Muscle of back (tissue), 11 donors: Measurements from ENCODE around the gene FBXL5. TPM values are rescaled to one million over a fixed set of nuclear protein-coding genes. Genes with fewer than 3 reads are reported as not detected.

Experiments used
- DNase-seq, 3 donors: peaks; one replicate each; pipeline versions ENCODE4 v3.0.0 to v3.0.0-alpha.2; 2013
- polyA plus RNA-seq, 10 donors: library from polyadenylated mRNA; unstranded; fragments of 120-200 nt; gene quantifications; one replicate each; pipeline ENCODE4 v1.2.1, GENCODE V29; 2013; ENCODE audit not compliant: insufficient read length in 10 of 10

The FBXL5 gene
- polyA plus RNA-seq, 10 donors: 62.5 to 91.4 (median 73.1) TPM

DNA sequence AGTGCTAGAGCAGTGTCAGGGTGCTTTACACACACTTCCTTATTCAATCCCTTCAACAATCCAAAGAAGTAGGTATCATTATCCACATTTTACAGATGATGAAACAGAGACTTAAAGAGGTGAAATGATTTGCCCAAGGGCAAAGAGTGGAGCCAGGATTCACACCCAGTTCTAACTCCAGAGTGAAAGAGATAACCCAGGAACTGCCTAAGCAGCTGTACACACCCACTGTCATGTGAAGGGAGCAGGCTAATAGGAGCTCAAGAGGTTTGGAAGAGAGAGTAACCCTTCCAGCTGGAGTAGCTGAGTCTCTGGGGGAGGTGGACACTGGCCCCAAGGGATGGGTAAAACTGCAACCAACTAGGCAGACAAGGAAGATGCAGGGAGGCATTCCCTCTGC lies 92.5 kb downstream of the FBXL5 start:
- no peak for DNase-seq

DNA sequence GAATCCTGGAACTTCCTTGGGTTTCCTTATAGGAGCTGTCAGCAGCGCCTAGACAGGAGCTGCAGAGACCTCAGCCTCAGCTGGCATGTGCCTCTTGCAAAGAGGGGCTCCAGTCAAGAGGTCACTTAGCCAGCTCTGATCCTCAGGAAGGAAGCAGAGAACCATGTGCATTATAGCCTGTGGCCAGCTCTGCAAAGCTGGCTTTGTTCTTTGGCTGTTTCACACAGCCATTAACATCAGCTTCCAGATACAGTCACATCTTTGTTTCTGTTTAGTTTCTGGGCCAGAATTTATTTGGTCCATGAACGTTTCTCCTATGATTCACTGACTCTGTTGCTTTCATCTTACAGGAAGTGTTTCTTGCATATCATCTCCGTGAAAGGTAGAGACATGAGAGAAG lies 93.0 kb downstream of the FBXL5 start:
- no peak for DNase-seq

DNA sequence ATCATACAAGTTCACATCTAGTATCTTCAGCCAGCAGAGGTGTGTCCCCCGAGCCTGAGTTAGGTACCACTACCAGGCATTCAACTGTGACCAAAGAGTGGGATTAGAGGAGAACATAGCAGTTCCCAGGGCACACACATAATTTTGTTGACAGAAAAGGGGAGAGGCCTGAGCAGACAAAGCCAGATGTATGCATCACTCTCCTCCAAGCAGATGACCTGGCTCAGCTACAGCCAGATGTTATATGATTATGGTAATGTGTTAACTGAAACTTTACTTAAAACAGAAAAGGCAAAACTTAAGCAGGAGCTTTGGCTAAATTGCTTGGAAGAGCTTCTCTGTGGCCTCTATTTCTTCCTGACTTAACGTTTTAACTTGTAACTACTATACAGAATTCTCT lies 96.6 kb downstream of the FBXL5 start:
- peak in 2 of 3 donors; percentile 7 to 38 for DNase-seq

DNA sequence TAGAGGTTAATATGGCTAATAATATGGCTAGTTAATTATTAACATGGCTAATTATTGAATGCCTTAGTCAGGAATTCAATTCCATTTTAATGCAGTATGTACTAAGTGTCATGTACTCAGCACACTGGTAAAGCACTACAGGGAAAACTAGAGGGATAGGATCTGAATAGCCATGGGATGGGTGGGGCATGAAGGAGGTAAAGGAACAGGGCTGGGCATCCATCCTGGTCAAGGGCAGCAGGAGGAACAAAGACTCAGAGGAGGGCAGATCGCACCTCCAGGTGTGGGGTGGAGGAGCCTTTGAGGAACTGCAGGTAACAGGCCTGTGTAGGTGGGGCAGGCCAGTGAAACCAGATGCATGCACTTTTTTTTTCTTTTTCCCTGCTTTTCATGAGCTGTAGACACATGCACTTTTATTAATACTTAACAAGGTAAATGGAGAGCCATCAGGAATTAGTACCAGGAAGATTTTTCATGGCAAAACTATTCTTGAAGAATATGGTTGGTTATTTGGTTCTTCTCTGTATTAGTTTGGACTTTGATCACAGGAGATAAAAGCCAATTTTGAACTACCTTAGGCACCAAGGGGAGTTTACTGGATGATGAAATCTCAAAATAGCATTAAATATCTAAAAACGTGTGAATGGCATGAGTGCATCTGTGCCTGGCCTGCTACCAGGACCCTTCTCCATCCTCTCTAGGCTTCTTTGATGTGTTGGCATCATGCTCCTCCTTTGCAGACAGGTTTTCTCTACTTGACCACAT lies 97.2 kb downstream of the FBXL5 start:
- DNase-seq: no peak

DNA sequence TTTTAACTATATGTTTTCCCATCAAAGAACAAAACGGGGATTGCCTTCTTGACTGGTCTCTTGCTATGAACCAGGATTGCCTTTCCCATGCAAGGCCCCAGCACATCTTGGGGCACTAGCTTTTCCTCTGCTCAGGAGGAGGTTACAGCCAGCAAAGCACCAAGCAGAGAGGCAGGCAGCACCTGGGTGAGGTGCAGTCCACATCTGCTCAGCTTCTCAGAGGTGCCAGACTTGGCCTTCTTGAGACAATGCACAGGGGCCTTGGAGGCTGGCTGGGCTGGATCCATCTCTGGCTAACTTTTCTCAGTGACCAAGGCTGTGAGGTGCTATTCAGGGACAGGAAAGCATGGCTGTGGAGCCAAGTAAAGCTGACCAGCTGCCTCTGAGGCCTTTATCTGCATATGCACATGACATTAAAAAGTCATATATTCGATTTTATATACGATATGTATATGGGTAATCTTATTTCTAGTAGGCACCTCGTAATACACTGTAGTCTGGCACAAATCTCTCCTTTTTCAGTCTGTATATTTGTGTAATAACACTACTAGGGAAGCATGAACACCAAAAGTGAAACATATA lies 98.6 kb downstream of the FBXL5 start:
- no peak for DNase-seq

Other genes starting within 250 kb of the FBXL5 start
- gene C1QTNF7, start 227.3 kb downstream of the FBXL5 start, polyA plus RNA-seq: 1 to 10 TPM in 9 of 10 donors, under 1 TPM in 1; 0.79 to 9.9 (median 3.5) TPM
- gene CC2D2A, start 185.5 kb downstream of the FBXL5 start, polyA plus RNA-seq: 10 to 100 TPM; 11.1 to 25.3 (median 14.5) TPM
- 10 to 100 TPM; 27.3 to 37.1 (median 31.4) TPM for gene FAM200B, start 26.5 kb upstream of the FBXL5 start, polyA plus RNA-seq
- 1 to 10 TPM; 3.0 to 6.5 (median 4.4) TPM for gene BST1, start 47.7 kb upstream of the FBXL5 start, polyA plus RNA-seq
- gene CD38, start 123.0 kb upstream of the FBXL5 start, polyA plus RNA-seq: 1 to 10 TPM in 7 of 10 donors, under 1 TPM in 3; 0.53 to 2.1 (median 1.1) TPM